Activated CD4-positive, alpha-beta T cell treated with anti-CD3 and anti-CD28 coated beads, Interleukin-2, amount 50 U/mL, for 1 hour (primary cell): Measurements from ENCODE around the gene DMXL2.
"Not testable (repeated sequence)": the region's sequence is repeated elsewhere in the genome, so short reads cannot be mapped to it uniquely, and the experiment has no call there.

Experiments used
- DNase-seq: peaks from one replicate; pipeline ENCODE4 v3.0.0-alpha.2; 2020

Gene DMXL2

GRCh38 chr15:51475736-51476135 lies 146.8 kb downstream of the DMXL2 start:
- no peak for DNase-seq

- DNase-seq: no peak
Measured at GRCh38 chr15:51470512-51470911, 152.1 kb downstream of the DMXL2 start.

GRCh38 chr15:51460796-51461195 lies 161.8 kb downstream of the DMXL2 start:
- no peak for DNase-seq

- no peak for DNase-seq
Measured at GRCh38 chr15:51450001-51450400, 172.6 kb downstream of the DMXL2 start.

- DNase-seq: no peak
Measured at GRCh38 chr15:51448622-51449399, 173.8 kb downstream of the DMXL2 start.

- DNase-seq: no peak
Measured at GRCh38 chr15:51447855-51448621, 174.5 kb downstream of the DMXL2 start.

- DNase-seq: not testable (repeated sequence)
Measured at GRCh38 chr15:51446029-51446744, 176.4 kb downstream of the DMXL2 start.

GRCh38 chr15:51444807-51445206 lies 177.8 kb downstream of the DMXL2 start:
- no peak for DNase-seq

GRCh38 chr15:51444112-51444511 lies 178.5 kb downstream of the DMXL2 start:
- no peak for DNase-seq

- no peak for DNase-seq
Measured at GRCh38 chr15:51443282-51443914, 179.2 kb downstream of the DMXL2 start.

GRCh38 chr15:51438526-51438925 lies 184.0 kb downstream of the DMXL2 start:
- no peak for DNase-seq

- no peak for DNase-seq
Measured at GRCh38 chr15:51425517-51426040, 197.0 kb downstream of the DMXL2 start.

- no peak for DNase-seq
Measured at GRCh38 chr15:51424780-51425179, 197.8 kb downstream of the DMXL2 start.

GRCh38 chr15:51423040-51423439 lies 199.5 kb downstream of the DMXL2 start:
- DNase-seq: not testable (repeated sequence)

GRCh38 chr15:51416129-51416528 lies 206.4 kb downstream of the DMXL2 start:
- no peak for DNase-seq

GRCh38 chr15:51414256-51414860 lies 208.2 kb downstream of the DMXL2 start:
- DNase-seq: no peak

GRCh38 chr15:51405693-51406523 lies 216.7 kb downstream of the DMXL2 start:
- no peak for DNase-seq

- no peak for DNase-seq
Measured at GRCh38 chr15:51403946-51404695, 218.4 kb downstream of the DMXL2 start.

- DNase-seq: no peak
Measured at GRCh38 chr15:51403072-51403878, 219.3 kb downstream of the DMXL2 start.
